WTC11 (cell line): ENCODE data around the gene LDAH.

Experiments used
- FOXK1 ChIP-seq: sonication (generic); formaldehyde crosslinking; IDR thresholded peaks from 2 replicates; pipeline ENCODE4 v1.8.0; 2022; ENCODE audit warnings: mild to moderate bottlenecking, moderate library complexity, missing genetic modification reagents
- HMGA2 ChIP-seq: fragments of 250-450 bp; sonication (Bioruptor Pico); IDR thresholded peaks from 2 replicates; pipeline ENCODE4 v1.4.0; 2021; ENCODE audit warnings: mild to moderate bottlenecking, moderate library complexity
- JUN ChIP-seq: sonication (generic); formaldehyde crosslinking; IDR thresholded peaks from 2 replicates; pipeline ENCODE4 v1.8.0; 2023; ENCODE audit warnings: mild to moderate bottlenecking, missing genetic modification reagents
- KAT7 ChIP-seq: sonication (generic); formaldehyde crosslinking; IDR thresholded peaks from 2 replicates; pipeline ENCODE4 v1.8.1; 2023; ENCODE audit warnings: missing genetic modification reagents, mild to moderate bottlenecking, borderline replicate concordance
- MAX ChIP-seq: sonication (generic); formaldehyde crosslinking; IDR thresholded peaks from 2 replicates; pipeline ENCODE4 v1.8.0; 2022; ENCODE audit warnings: mild to moderate bottlenecking, missing genetic modification reagents
- NFE2L1 ChIP-seq: sonication (generic); formaldehyde crosslinking; IDR thresholded peaks from 2 replicates; pipeline ENCODE4 v1.8.1; 2023; ENCODE audit warnings: missing genetic modification reagents
- NR1H2 ChIP-seq: sonication (generic); formaldehyde crosslinking; IDR thresholded peaks from 2 replicates; pipeline ENCODE4 v1.9.0; 2021; ENCODE audit warnings: mild to moderate bottlenecking, moderate library complexity, missing genetic modification reagents
- OVOL2 ChIP-seq: fragments of 250-450 bp; sonication (Bioruptor Pico); IDR thresholded peaks from 2 replicates; pipeline ENCODE4 v1.9.0; 2021; ENCODE audit warnings: mild to moderate bottlenecking, borderline replicate concordance
- SMAD3 ChIP-seq: sonication (generic); formaldehyde crosslinking; IDR thresholded peaks from 2 replicates; pipeline ENCODE4 v1.8.0; 2022; ENCODE audit warnings: missing genetic modification reagents, mild to moderate bottlenecking, borderline replicate concordance
- USF2 ChIP-seq: sonication (generic); formaldehyde crosslinking; IDR thresholded peaks from 2 replicates; pipeline ENCODE4 v1.8.1; 2023; ENCODE audit warnings: mild to moderate bottlenecking, missing genetic modification reagents, moderate library complexity
- ZNF232 ChIP-seq: sonication (generic); formaldehyde crosslinking; IDR thresholded peaks from 2 replicates; pipeline ENCODE4 v1.8.0; 2022; ENCODE audit warnings: mild to moderate bottlenecking, missing genetic modification reagents
- TF ChIP-seq, protein P1 (sequence below): fragments of 200-600 bp; IDR thresholded peaks from 2 replicates; pipeline ENCODE4 v1.8.0; 2022; ENCODE audit warnings: antibody characterized with exemption
- TF ChIP-seq, protein P2 (sequence below): fragments of 250-450 bp; sonication (Bioruptor Pico); conservative IDR thresholded peaks from 2 replicates; pipeline ENCODE4 v1.9.0; 2021; ENCODE audit warnings: mild to moderate bottlenecking

GRCh38 chr2:20654535-20654813 lies 168.4 kb downstream of the LDAH start:
- TF ChIP-seq, protein P1, sequence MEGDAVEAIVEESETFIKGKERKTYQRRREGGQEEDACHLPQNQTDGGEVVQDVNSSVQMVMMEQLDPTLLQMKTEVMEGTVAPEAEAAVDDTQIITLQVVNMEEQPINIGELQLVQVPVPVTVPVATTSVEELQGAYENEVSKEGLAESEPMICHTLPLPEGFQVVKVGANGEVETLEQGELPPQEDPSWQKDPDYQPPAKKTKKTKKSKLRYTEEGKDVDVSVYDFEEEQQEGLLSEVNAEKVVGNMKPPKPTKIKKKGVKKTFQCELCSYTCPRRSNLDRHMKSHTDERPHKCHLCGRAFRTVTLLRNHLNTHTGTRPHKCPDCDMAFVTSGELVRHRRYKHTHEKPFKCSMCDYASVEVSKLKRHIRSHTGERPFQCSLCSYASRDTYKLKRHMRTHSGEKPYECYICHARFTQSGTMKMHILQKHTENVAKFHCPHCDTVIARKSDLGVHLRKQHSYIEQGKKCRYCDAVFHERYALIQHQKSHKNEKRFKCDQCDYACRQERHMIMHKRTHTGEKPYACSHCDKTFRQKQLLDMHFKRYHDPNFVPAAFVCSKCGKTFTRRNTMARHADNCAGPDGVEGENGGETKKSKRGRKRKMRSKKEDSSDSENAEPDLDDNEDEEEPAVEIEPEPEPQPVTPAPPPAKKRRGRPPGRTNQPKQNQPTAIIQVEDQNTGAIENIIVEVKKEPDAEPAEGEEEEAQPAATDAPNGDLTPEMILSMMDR, result no peak
- TF ChIP-seq NFE2L1 (no peak), FOXK1 (CRISPR knock-in tag) (no peak), OVOL2 (CRISPR knock-in tag) (no peak), USF2 (CRISPR knock-in tag) (no peak), ZNF232 (CRISPR knock-in tag) (no peak), MAX (CRISPR knock-in tag) (no peak), KAT7 (CRISPR knock-in tag) (no peak), HMGA2 (CRISPR knock-in tag) (no peak), JUN (CRISPR knock-in tag) (no peak), SMAD3 (no peak), NR1H2 (no peak)
- TF ChIP-seq, protein P2, sequence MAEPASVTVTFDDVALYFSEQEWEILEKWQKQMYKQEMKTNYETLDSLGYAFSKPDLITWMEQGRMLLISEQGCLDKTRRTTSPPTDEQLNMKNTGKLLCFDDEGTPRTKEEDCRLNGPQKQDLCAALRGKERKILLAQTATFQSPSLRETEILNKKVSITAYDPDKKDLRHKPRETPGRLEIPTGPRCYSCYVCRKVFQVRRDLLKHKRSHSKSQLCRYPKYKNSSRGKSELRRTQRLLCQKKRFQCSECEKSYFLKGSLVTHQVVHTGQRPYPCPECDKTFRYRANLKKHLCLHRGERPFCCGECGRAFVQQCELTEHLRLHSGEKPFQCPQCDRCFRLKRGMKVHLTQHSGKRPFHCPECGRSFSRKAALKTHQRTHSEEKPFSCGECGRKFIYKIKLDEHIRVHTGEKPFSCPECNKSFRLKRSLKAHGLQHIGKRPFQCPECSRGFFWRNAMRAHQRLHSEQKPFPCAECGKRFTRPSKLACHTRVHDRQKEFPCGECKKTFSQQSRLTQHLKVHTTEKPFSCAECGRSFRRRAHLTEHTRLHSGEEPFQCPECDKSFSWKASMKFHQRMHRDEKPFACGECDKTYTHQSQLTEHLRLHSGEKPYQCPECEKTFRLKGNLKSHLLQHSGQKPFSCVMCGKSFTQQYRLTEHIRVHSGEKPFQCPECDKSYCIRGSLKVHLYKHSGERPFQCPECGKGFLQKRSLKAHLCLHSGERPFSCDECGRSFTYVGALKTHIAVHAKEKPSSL (CRISPR knock-in tag), result no peak
